ENCODE data around the gene RND3.

DNA sequence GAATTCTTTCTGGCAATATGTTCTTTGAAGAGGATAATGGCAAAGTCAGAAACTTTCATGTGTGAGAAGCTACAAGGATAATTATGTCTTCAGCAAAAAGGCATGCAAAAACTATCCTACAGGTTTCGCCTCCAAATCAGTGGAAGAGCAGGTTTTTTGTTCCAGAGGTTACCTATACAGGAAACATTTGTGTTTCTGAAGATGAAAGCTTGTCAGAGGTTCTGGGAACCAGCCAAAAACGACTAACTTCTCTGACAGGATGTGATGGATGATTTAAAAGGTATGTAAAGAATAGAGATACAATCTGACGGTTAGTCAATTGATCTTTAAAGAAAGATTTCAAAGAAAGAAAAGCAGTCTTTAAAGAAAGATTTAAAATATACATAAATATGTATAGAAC is 37.6 kb downstream of the RND3 start:
- no peak for TF ChIP-seq SP1 (IDR thresholded peaks at IDR 0.05)
- no peak for TF ChIP-seq SP1 (CRISPR knock-in tag; IDR thresholded peaks at IDR 0.05)
- TF ChIP-seq HNF4G (IDR thresholded peaks at IDR 0.05; ENCODE audit: borderline replicate concordance, low read depth, low read length): no peak
- no peak for TF ChIP-seq HNF4G (CRISPR knock-in tag; IDR thresholded peaks at IDR 0.05; ENCODE audit: borderline replicate concordance, low read depth)
- TF ChIP-seq ZBTB7A (CRISPR knock-in tag; IDR thresholded peaks at IDR 0.05): no peak
- no peak for TF ChIP-seq NFYB (CRISPR knock-in tag; IDR thresholded peaks at IDR 0.05)
- TF ChIP-seq ZBTB8A (CRISPR knock-in tag; IDR thresholded peaks at IDR 0.05; ENCODE audit: borderline replicate concordance, low read depth): no peak
- TF ChIP-seq, protein P1, sequence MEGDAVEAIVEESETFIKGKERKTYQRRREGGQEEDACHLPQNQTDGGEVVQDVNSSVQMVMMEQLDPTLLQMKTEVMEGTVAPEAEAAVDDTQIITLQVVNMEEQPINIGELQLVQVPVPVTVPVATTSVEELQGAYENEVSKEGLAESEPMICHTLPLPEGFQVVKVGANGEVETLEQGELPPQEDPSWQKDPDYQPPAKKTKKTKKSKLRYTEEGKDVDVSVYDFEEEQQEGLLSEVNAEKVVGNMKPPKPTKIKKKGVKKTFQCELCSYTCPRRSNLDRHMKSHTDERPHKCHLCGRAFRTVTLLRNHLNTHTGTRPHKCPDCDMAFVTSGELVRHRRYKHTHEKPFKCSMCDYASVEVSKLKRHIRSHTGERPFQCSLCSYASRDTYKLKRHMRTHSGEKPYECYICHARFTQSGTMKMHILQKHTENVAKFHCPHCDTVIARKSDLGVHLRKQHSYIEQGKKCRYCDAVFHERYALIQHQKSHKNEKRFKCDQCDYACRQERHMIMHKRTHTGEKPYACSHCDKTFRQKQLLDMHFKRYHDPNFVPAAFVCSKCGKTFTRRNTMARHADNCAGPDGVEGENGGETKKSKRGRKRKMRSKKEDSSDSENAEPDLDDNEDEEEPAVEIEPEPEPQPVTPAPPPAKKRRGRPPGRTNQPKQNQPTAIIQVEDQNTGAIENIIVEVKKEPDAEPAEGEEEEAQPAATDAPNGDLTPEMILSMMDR (CRISPR knock-in tag; IDR thresholded peaks at IDR 0.05): no peak
- no peak for TF ChIP-seq HNRNPL (IDR thresholded peaks at IDR 0.05; ENCODE audit: low read depth, low read length)
- no peak for TF ChIP-seq ZSCAN29 (CRISPR knock-in tag; conservative IDR thresholded peaks at IDR 0.05)
- TF ChIP-seq POLR2A (IDR thresholded peaks at IDR 0.05; ENCODE audit: insufficient read depth in 1 of 2, low read depth in 2 of 2, low read length in 2 of 2): no peak

Data from HepG2 (cell line).